ENCODE measurements around the gene KCTD20. TPM values are rescaled to one million over a fixed set of nuclear protein-coding genes. Genes with fewer than 3 reads are reported as not detected.
"Not testable (repeated sequence)": the region's sequence is repeated elsewhere in the genome, so short reads cannot be mapped to it uniquely, and the experiment has no call there.

Gene KCTD20
- total RNA-seq, 2 experiments from 2014 or later: 49.7 to 49.8 TPM

GRCh38 chr6:36428911-36429310 lies 13.9 kb upstream of the KCTD20 start:
- CTCF ChIA-PET: interaction anchor here (0.6 to 1.3 kb wide), 4 partner anchors 11 to 300 kb away, joined by 3 to 4 read pairs (median 4); no protein-coding TSS in a partner anchor
- H3K9me3 Mint-ChIP-seq: no peaks in the 10 kb centered on the region
- POLR2A ChIA-PET: no interaction called here

DNA sequence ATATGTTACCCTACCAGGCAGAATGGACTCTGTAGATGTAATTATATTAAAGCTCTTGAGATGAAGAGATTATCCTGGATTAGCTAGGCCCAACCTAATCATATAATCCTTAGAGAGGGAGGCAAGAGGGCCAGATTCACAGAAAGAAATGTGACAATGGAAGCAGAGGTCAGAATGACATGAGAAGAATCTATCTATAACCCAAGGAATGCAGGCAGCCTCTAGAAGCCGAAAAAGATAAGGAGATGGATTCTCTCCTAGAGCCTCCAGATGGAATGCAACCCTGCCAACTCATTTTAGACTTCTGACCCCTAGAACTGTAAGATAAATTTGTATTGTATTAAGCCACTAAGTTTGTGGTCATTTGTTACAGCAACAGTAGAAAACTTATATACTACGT lies 12.4 kb upstream of the KCTD20 start:
- CTCF ChIA-PET: interaction anchor here (0.6 to 1.6 kb wide), 5 partner anchors 9 to 307 kb away, joined by 3 to 7 read pairs (median 4); no protein-coding TSS in a partner anchor
- H3K36me3 Mint-ChIP-seq (ENCODE audit: low read depth): no peaks in the 10 kb centered on the region
- POLR2A ChIA-PET: no interaction called here

More at GRCh38 chr6:36428911-36429310, 13.9 kb upstream of the KCTD20 start:
- Mint-ChIP-seq H3K27me3 (no peaks in the 10 kb centered on the region), H3K27ac (no peak overlapping the region), H3K4me3 (no peak overlapping the region), H3K4me1 (peaks cover 9% of the 10 kb centered on the region), H3K36me3 (ENCODE audit: low read depth) (no peaks in the 10 kb centered on the region)
- no peak for DNase-seq

GRCh38 chr6:36431197-36431596 lies 11.6 kb upstream of the KCTD20 start:
- no peaks in the 10 kb centered on the region for H3K9me3 Mint-ChIP-seq
- DNase-seq: no peak
- peaks cover 3% of the 10 kb centered on the region for H3K27me3 Mint-ChIP-seq
- CTCF ChIA-PET: interaction anchor here (1.1 to 1.9 kb wide), 3 partner anchors 8 to 12 kb away, joined by 3 to 7 read pairs (median 6); no protein-coding TSS in a partner anchor
- peaks cover 4% of the 10 kb centered on the region for H3K4me1 Mint-ChIP-seq
- no peak overlapping the region for H3K4me3 Mint-ChIP-seq
- H3K36me3 Mint-ChIP-seq (ENCODE audit: low read depth): no peaks in the 10 kb centered on the region
- POLR2A ChIA-PET: no interaction called here
- H3K27ac Mint-ChIP-seq: no peak overlapping the region

More for the DNA sequence above, 12.4 kb upstream of the KCTD20 start:
- Mint-ChIP-seq H3K9me3 (no peaks in the 10 kb centered on the region), H3K27ac (no peak overlapping the region), H3K27me3 (peaks cover under 1% of the 10 kb centered on the region), H3K4me3 (no peak overlapping the region), H3K4me1 (peaks cover 4% of the 10 kb centered on the region)
- DNase-seq: no peak

- CTCF ChIA-PET: interaction anchor here (1.9 kb wide), 1 partner anchor 9 kb away, joined by 6 read pairs; no protein-coding TSS in a partner anchor
- no peak overlapping the region for H3K27ac Mint-ChIP-seq
- peaks cover 7% of the 10 kb centered on the region for H3K27me3 Mint-ChIP-seq
- POLR2A ChIA-PET: no interaction called here
- no peak overlapping the region for H3K4me3 Mint-ChIP-seq
- H3K9me3 Mint-ChIP-seq: no peaks in the 10 kb centered on the region
- H3K4me1 Mint-ChIP-seq: peaks cover 6% of the 10 kb centered on the region
- no peaks in the 10 kb centered on the region for H3K36me3 Mint-ChIP-seq (ENCODE audit: low read depth)
- no peak for DNase-seq
Measured at GRCh38 chr6:36432151-36432671, 10.6 kb upstream of the KCTD20 start.

- ChIA-PET CTCF (no interaction called here), POLR2A (interaction anchor here (0.6 kb wide), 1 partner anchor 12 kb away, joined by 3 read pairs; no protein-coding TSS in a partner anchor)
- Mint-ChIP-seq H3K4me1 (peaks cover 13% of the 10 kb centered on the region), H3K27me3 (peaks cover 7% of the 10 kb centered on the region), H3K36me3 (ENCODE audit: low read depth) (no peaks in the 10 kb centered on the region), H3K4me3 (no peak overlapping the region), H3K9me3 (no peaks in the 10 kb centered on the region), H3K27ac (no peak overlapping the region)
- DNase-seq: no peak
Measured at GRCh38 chr6:36436466-36436865, 6.3 kb upstream of the KCTD20 start.

GRCh38 chr6:36441307-36441894 lies 1.4 kb upstream of the KCTD20 start:
- peaks cover 11% of the 10 kb centered on the region for H3K36me3 Mint-ChIP-seq (ENCODE audit: low read depth)
- H3K4me3 Mint-ChIP-seq: peak overlapping the region; percentile 47
- peaks cover 1% of the 10 kb centered on the region for H3K27me3 Mint-ChIP-seq
- DNase-seq: peak; percentile 82
- peak overlapping the region; percentile 98 for H3K27ac Mint-ChIP-seq
- ChIA-PET POLR2A (interaction anchor here (0.6 kb wide), 1 partner anchor 153 kb away, joined by 3 read pairs; no protein-coding TSS in a partner anchor), CTCF (interaction anchor here (0.8 to 1.5 kb wide), 6 partner anchors 13 to 138 kb away, joined by 3 to 4 read pairs (median 4); no protein-coding TSS in a partner anchor)
- H3K4me1 Mint-ChIP-seq: peaks cover 40% of the 10 kb centered on the region
- no peaks in the 10 kb centered on the region for H3K9me3 Mint-ChIP-seq

DNA sequence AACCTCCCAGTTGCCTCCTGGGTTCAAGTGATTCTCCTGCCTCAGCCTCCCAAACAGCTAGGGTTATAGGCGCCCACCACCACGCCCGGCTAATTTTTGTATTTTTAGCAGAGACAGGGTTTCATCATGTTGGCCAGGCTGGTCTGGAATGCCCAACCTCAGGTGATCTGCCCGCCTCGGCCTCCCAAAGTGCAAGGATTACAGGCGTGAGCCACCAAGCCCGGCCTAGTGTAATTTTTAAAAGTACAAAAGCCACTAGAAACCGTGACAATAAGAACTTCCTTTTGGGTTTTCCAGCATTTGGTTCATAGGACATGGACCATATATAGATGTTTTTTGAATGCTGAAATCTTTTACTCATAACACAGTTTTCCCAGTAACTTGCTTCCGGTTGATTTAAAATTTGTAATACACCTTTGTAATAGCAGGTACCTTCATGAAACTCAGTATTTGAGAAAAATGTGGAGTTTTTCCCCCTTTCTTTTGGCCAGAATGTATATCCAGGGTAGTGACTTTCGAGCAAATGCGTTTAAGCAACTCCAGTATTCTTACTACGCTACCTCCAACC lies 613 bp upstream of the KCTD20 start:
- Mint-ChIP-seq H3K4me3 (peak overlapping the region; percentile 97), H3K9me3 (no peaks in the 10 kb centered on the region), H3K27me3 (no peaks in the 10 kb centered on the region), H3K4me1 (peaks cover 39% of the 10 kb centered on the region), H3K36me3 (ENCODE audit: low read depth) (peaks cover 11% of the 10 kb centered on the region), H3K27ac (peak overlapping the region; percentile 98)
- ChIA-PET POLR2A (no interaction called here), CTCF (interaction anchor here (1.0 to 1.5 kb wide), 5 partner anchors 13 to 56 kb away, joined by 3 to 4 read pairs (median 4); no protein-coding TSS in a partner anchor)
- no peak for DNase-seq

- H3K4me3 Mint-ChIP-seq: peak overlapping the region; percentile 97
- POLR2A ChIA-PET: no interaction called here
- H3K27me3 Mint-ChIP-seq: no peaks in the 10 kb centered on the region
- peaks cover 2% of the 10 kb centered on the region for H3K9me3 Mint-ChIP-seq
- H3K27ac Mint-ChIP-seq: peak overlapping the region; percentile 98
- peak; percentile 10 for DNase-seq
- peaks cover 17% of the 10 kb centered on the region for H3K36me3 Mint-ChIP-seq (ENCODE audit: low read depth)
- H3K4me1 Mint-ChIP-seq: peaks cover 44% of the 10 kb centered on the region
- CTCF ChIA-PET: interaction anchor here (0.5 to 1.1 kb wide), 3 partner anchors 9 to 281 kb away, joined by 3 to 5 read pairs (median 4); no protein-coding TSS in a partner anchor
Measured at GRCh38 chr6:36443471-36444428, 950 bp downstream of the KCTD20 start.

GRCh38 chr6:36444470-36444869 lies 1.7 kb downstream of the KCTD20 start:
- Mint-ChIP-seq H3K4me3 (peak overlapping the region; percentile 97), H3K9me3 (peaks cover 4% of the 10 kb centered on the region), H3K27ac (peak overlapping the region; percentile 98), H3K27me3 (no peaks in the 10 kb centered on the region), H3K4me1 (peaks cover 47% of the 10 kb centered on the region), H3K36me3 (ENCODE audit: low read depth) (peaks cover 24% of the 10 kb centered on the region)
- POLR2A ChIA-PET: no interaction called here
- CTCF ChIA-PET: interaction anchor here (0.5 kb wide), 1 partner anchor 280 kb away, joined by 3 read pairs; no protein-coding TSS in a partner anchor
- no peak for DNase-seq

DNA sequence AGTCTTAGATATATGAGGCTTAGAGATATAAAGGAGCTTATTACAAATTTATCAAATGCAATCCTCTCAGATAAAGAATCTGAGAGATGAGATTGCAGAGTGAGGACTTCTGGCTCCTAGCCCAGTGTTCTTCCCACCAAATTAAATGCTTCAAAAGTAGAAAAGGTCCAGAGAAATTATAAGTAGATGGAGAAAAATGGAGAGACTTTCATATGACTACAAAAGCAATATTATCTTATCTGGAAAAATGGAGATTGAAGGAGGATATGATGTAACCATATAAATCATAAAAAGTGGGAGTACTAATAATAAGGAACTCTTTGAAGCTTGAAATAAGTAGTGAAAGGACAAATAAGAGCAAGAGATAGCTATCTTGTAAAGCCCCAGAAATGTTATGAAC lies 2.8 kb downstream of the KCTD20 start:
- Mint-ChIP-seq H3K27ac (no peak overlapping the region), H3K9me3 (peaks cover 4% of the 10 kb centered on the region), H3K4me1 (peaks cover 49% of the 10 kb centered on the region), H3K36me3 (ENCODE audit: low read depth) (peaks cover 27% of the 10 kb centered on the region), H3K27me3 (no peaks in the 10 kb centered on the region), H3K4me3 (no peak overlapping the region)
- ChIA-PET CTCF (interaction anchor here (0.8 to 1.0 kb wide), 2 partner anchors 33 to 152 kb away, joined by 4 read pairs; no protein-coding TSS in a partner anchor), POLR2A (interaction anchor here (0.7 kb wide), 1 partner anchor 47 kb away, joined by 4 read pairs; no protein-coding TSS in a partner anchor)
- no peak for DNase-seq

- POLR2A ChIA-PET, H3K27ac Mint-ChIP-seq, H3K4me3 Mint-ChIP-seq, H3K9me3 Mint-ChIP-seq, DNase-seq, H3K27me3 Mint-ChIP-seq: not testable (repeated sequence)
- Mint-ChIP-seq H3K4me1 (peaks cover 28% of the 10 kb centered on the region), H3K36me3 (ENCODE audit: low read depth) (peaks cover 33% of the 10 kb centered on the region)
- CTCF ChIA-PET: interaction anchor here (0.6 to 0.9 kb wide), 2 partner anchors 11 to 44 kb away, joined by 3 read pairs; no protein-coding TSS in a partner anchor
Measured at GRCh38 chr6:36449173-36449572, 6.4 kb downstream of the KCTD20 start.

DNA sequence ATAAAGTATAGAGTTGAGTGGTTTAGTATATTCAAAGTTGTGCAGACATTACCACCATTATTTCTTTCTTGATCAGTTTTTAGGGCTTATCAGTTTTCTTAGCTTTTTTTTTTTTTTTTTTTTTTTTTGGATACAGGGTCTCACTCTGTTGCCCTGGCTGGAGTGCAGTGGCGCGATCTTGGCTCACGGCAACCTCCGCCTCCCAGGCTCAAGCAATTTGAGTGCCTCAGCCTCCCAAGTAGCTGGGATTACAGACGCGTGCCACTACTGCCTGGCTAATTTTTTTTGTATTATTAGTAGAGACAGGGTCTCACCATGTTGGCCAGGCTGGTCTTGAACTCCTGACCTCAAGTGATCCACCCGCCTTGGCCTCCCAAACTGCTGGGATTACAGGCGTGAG lies 10.1 kb downstream of the KCTD20 start:
- not testable (repeated sequence) for DNase-seq, H3K4me3 Mint-ChIP-seq, H3K27ac Mint-ChIP-seq, H3K27me3 Mint-ChIP-seq, H3K9me3 Mint-ChIP-seq
- ChIA-PET POLR2A (interaction anchor here (0.6 kb wide), 1 partner anchor 97 kb away, joined by 8 read pairs; no protein-coding TSS in a partner anchor), CTCF (interaction anchor here (0.7 to 1.3 kb wide), 3 partner anchors 9 to 823 kb away, joined by 3 to 5 read pairs (median 4); no protein-coding TSS in a partner anchor)
- peaks cover 30% of the 10 kb centered on the region for H3K36me3 Mint-ChIP-seq (ENCODE audit: low read depth)
- peaks cover 13% of the 10 kb centered on the region for H3K4me1 Mint-ChIP-seq
